HEK293 (cell line): Measurements from ENCODE around the gene PDSS2.
"Not testable (repeated sequence)": the region's sequence is repeated elsewhere in the genome, so short reads cannot be mapped to it uniquely, and the experiment has no call there.

Experiments used
- CTCF ChIA-PET: fragments of 350-600 bp; formaldehyde crosslinking; extraction: SDS; loops from one replicate; lab custom pipeline; 2021; ENCODE audit warnings: antibody characterized with exemption; lab: Yijun Ruan, JAX
- POLR2A ChIA-PET: fragments of 300-600 bp; formaldehyde crosslinking; extraction: SDS; loops from one replicate; lab custom pipeline; 2020; ENCODE audit warnings: antibody characterized with exemption, inconsistent platforms; lab: Yijun Ruan, JAX
- H3K27ac ChIP-seq: fragments of 200-500 bp; sonication (Bioruptor generic); 2 replicates; pipeline ENCODE4 v1.5.1; 2014; ENCODE audit warnings: low read depth, low read length, control low read depth, inconsistent platforms; ENCODE audit errors: extremely low read depth
- H3K36me3 ChIP-seq, 2 experiments: fragments of 200-500 bp in 1 of 2; sonication (Bioruptor generic) in 1 of 2; 1 replicate in 1 of 2; 2 replicates in 1 of 2; pipeline ENCODE4 v1.5.1; 2014 to 2017; ENCODE audit warnings: inconsistent platforms in 2 of 2, low read length in 2 of 2; ENCODE audit not compliant: control insufficient read depth in 2 of 2, insufficient read depth in 1 of 2
- H3K4me1 ChIP-seq: fragments of 200-500 bp; sonication (Bioruptor generic); 2 replicates; pipeline ENCODE4 v1.5.1; 2014; ENCODE audit warnings: mild to moderate bottlenecking, low read length, inconsistent platforms; ENCODE audit not compliant: control insufficient read depth, insufficient read depth
- H3K4me3 ChIP-seq: 2 replicates; pipeline ENCODE4 v1.5.1; 2011; ENCODE audit warnings: low read depth, mild to moderate bottlenecking, control low read depth, low read length, moderate library complexity
- H3K9me3 ChIP-seq: fragments of 200-500 bp; sonication (Bioruptor generic); 2 replicates; pipeline ENCODE4 v1.5.1; 2014; ENCODE audit warnings: low read depth, low read length, inconsistent platforms; ENCODE audit not compliant: control insufficient read depth, insufficient read depth
- CTCF ChIP-seq: fragments of 450-650 bp; formaldehyde crosslinking; IDR thresholded peaks from 2 replicates; pipeline ENCODE4 v1.5.1; 2016; ENCODE audit warnings: missing biosample characterization, missing genetic modification characterization
- EGR2 ChIP-seq: fragments of 450-650 bp; formaldehyde crosslinking; IDR thresholded peaks from 2 replicates; pipeline ENCODE4 v1.5.1; 2016; ENCODE audit warnings: low read depth, missing biosample characterization, missing genetic modification characterization
- OSR2 ChIP-seq: fragments of 450-650 bp; formaldehyde crosslinking; IDR thresholded peaks from 2 replicates; pipeline ENCODE4 v1.5.1; 2016; ENCODE audit warnings: missing biosample characterization, missing genetic modification characterization
- SETDB1 ChIP-seq: IDR thresholded peaks from one replicate; pipeline ENCODE4 v1.6.1; 2017; ENCODE audit warnings: mild to moderate bottlenecking, low read length, moderate library complexity, mixed read lengths; ENCODE audit not compliant: insufficient read length
- SP7 ChIP-seq: fragments of 450-650 bp; formaldehyde crosslinking; IDR thresholded peaks from 2 replicates; pipeline ENCODE4 v1.5.1; 2016; ENCODE audit warnings: missing biosample characterization, missing genetic modification characterization
- TCF7L2 ChIP-seq: IDR thresholded peaks from 2 replicates; pipeline ENCODE4 v1.6.1; 2011; ENCODE audit warnings: low read depth, mild to moderate bottlenecking, inconsistent platforms, low read length, moderate library complexity, borderline replicate concordance
- ZBTB21 ChIP-seq: fragments of 450-650 bp; formaldehyde crosslinking; IDR thresholded peaks from 2 replicates; pipeline ENCODE4 v1.5.1; 2017; ENCODE audit warnings: missing biosample characterization, missing genetic modification characterization
- ZBTB7A ChIP-seq: fragments of 450-650 bp; formaldehyde crosslinking; IDR thresholded peaks from 2 replicates; pipeline ENCODE4 v1.5.1; 2016; ENCODE audit warnings: low read depth, missing biosample characterization, missing genetic modification characterization
- ZFHX2 ChIP-seq: fragments of 450-650 bp; formaldehyde crosslinking; conservative IDR thresholded peaks from 2 replicates; pipeline ENCODE4 v1.5.1; 2016; ENCODE audit warnings: missing biosample characterization, missing genetic modification characterization
- ZFP69B ChIP-seq: fragments of 450-650 bp; formaldehyde crosslinking; IDR thresholded peaks from 2 replicates; pipeline ENCODE4 v1.5.1; 2016; ENCODE audit warnings: missing biosample characterization, missing genetic modification characterization
- ZNF19 ChIP-seq: fragments of 450-650 bp; formaldehyde crosslinking; IDR thresholded peaks from 2 replicates; pipeline ENCODE4; 2016; ENCODE audit warnings: missing biosample characterization, missing genetic modification characterization, low read depth
- ZNF558 ChIP-seq: fragments of 450-650 bp; formaldehyde crosslinking; IDR thresholded peaks from 2 replicates; pipeline ENCODE4 v1.5.1; 2016; ENCODE audit warnings: missing biosample characterization, missing genetic modification characterization
- ZNF561 ChIP-seq: fragments of 450-650 bp; IDR thresholded peaks from 2 replicates; pipeline ENCODE4 v1.5.1; 2018; ENCODE audit warnings: missing biosample characterization, missing genetic modification characterization, borderline replicate concordance
- ZNF600 ChIP-seq: fragments of 450-650 bp; formaldehyde crosslinking; IDR thresholded peaks from 2 replicates; pipeline ENCODE4 v1.5.1; 2016; ENCODE audit warnings: missing biosample characterization, missing genetic modification characterization
- ZNF629 ChIP-seq: fragments of 450-650 bp; formaldehyde crosslinking; IDR thresholded peaks from 2 replicates; pipeline ENCODE4 v1.5.1; 2017; ENCODE audit warnings: missing biosample characterization, missing genetic modification characterization
- ZNF658 ChIP-seq: fragments of 450-650 bp; formaldehyde crosslinking; IDR thresholded peaks from 2 replicates; pipeline ENCODE4; 2016; ENCODE audit warnings: missing biosample characterization, missing genetic modification characterization
- ZNF664 ChIP-seq: fragments of 450-650 bp; formaldehyde crosslinking; IDR thresholded peaks from 2 replicates; pipeline ENCODE4 v1.5.1; 2016; ENCODE audit warnings: missing biosample characterization, missing genetic modification characterization
- ZNF701 ChIP-seq: fragments of 450-650 bp; formaldehyde crosslinking; IDR thresholded peaks from 2 replicates; pipeline ENCODE4 v1.5.1; 2016; ENCODE audit warnings: missing biosample characterization, missing genetic modification characterization
- TF ChIP-seq, protein P1 (sequence below): fragments of 450-650 bp; formaldehyde crosslinking; IDR thresholded peaks from 2 replicates; pipeline ENCODE4 v1.5.0; 2017; ENCODE audit warnings: missing biosample characterization, missing genetic modification characterization, borderline replicate concordance

Gene PDSS2

GRCh38 chr6:107289258-107289657, 170.1 kb downstream of the PDSS2 start:
- ChIA-PET CTCF (interaction anchor here (1.5 to 1.9 kb wide), 2 partner anchors 34 to 104 kb away, joined by 4 to 7 read pairs; no protein-coding TSS in a partner anchor), POLR2A (interaction anchor here (0.7 kb wide), 1 partner anchor 439 kb away, joined by 6 read pairs; no protein-coding TSS in a partner anchor)
- H3K4me3 ChIP-seq, H3K27ac ChIP-seq, H3K36me3 ChIP-seq, H3K9me3 ChIP-seq, H3K4me1 ChIP-seq: not testable (repeated sequence)
- TF ChIP-seq ZFHX2 (tag by site-specific recombination) (peak; percentile 52; the same call in 1 of the 2 replicates), EGR2 (tag by site-specific recombination) (peak; percentile 51)

- H3K4me3 ChIP-seq, H3K27ac ChIP-seq, CTCF ChIA-PET, H3K4me1 ChIP-seq, H3K9me3 ChIP-seq, H3K36me3 ChIP-seq: not testable (repeated sequence)
- POLR2A ChIA-PET: interaction anchor here (0.6 kb wide), 1 partner anchor 12 kb away, joined by 4 read pairs; no protein-coding TSS in a partner anchor
Observed at GRCh38 chr6:107285683-107286082, 173.7 kb downstream of the PDSS2 start.

GRCh38 chr6:107284805-107285204, 174.6 kb downstream of the PDSS2 start:
- no peak for TF ChIP-seq OSR2 (tag by site-specific recombination)
- TF ChIP-seq SP7 (tag by site-specific recombination): no peak
- TF ChIP-seq ZNF558: no peak
- TF ChIP-seq ZNF629: no peak
- TF ChIP-seq SETDB1: no peak
- TF ChIP-seq ZFP69B (tag by site-specific recombination): no peak
- no peak for TF ChIP-seq ZNF600 (tag by site-specific recombination)
- TF ChIP-seq ZNF701 (tag by site-specific recombination): no peak
- TF ChIP-seq, protein P1, sequence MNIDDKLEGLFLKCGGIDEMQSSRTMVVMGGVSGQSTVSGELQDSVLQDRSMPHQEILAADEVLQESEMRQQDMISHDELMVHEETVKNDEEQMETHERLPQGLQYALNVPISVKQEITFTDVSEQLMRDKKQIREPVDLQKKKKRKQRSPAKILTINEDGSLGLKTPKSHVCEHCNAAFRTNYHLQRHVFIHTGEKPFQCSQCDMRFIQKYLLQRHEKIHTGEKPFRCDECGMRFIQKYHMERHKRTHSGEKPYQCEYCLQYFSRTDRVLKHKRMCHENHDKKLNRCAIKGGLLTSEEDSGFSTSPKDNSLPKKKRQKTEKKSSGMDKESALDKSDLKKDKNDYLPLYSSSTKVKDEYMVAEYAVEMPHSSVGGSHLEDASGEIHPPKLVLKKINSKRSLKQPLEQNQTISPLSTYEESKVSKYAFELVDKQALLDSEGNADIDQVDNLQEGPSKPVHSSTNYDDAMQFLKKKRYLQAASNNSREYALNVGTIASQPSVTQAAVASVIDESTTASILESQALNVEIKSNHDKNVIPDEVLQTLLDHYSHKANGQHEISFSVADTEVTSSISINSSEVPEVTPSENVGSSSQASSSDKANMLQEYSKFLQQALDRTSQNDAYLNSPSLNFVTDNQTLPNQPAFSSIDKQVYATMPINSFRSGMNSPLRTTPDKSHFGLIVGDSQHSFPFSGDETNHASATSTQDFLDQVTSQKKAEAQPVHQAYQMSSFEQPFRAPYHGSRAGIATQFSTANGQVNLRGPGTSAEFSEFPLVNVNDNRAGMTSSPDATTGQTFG (tag by site-specific recombination): no peak
- TF ChIP-seq ZNF561 (tag by site-specific recombination): no peak
- no peak for TF ChIP-seq ZNF658
- no peak for TF ChIP-seq ZNF664 (tag by site-specific recombination)
- no peak for TF ChIP-seq ZNF19 (tag by site-specific recombination)
- no peak for TF ChIP-seq ZBTB21 (tag by site-specific recombination)
- TF ChIP-seq ZBTB7A (tag by site-specific recombination): no peak
- no peak for TF ChIP-seq CTCF (tag by site-specific recombination)
- TF ChIP-seq TCF7L2: no peak
- TF ChIP-seq, all 188 proteins: peak for 0
- Histone ChIP-seq H3K9me3 (no peaks in the 10 kb centered on the region), H3K36me3 (no peaks in the 10 kb centered on the region; a peak in 1 of 3 replicates), H3K4me3 (no peak overlapping the region), H3K4me1 (no peaks in the 10 kb centered on the region), H3K27ac (no peak overlapping the region)
- ChIA-PET CTCF (interaction anchor here (0.6 to 1.0 kb wide), 3 partner anchors 10 to 823 kb away, joined by 3 to 4 read pairs (median 3); no protein-coding TSS in a partner anchor), POLR2A (no interaction called here)
